Measurements from ENCODE around the gene PTPA.
"Not testable (repeated sequence)": the region's sequence is repeated elsewhere in the genome, so short reads cannot be mapped to it uniquely, and the experiment has no call there.

PTPA gene

GRCh38 chr9:129108805-129109536, 2.2 kb upstream of the PTPA start:
- DNase-seq (ENCODE audit: low read depth in 2 of 2), result no peak

DNA sequence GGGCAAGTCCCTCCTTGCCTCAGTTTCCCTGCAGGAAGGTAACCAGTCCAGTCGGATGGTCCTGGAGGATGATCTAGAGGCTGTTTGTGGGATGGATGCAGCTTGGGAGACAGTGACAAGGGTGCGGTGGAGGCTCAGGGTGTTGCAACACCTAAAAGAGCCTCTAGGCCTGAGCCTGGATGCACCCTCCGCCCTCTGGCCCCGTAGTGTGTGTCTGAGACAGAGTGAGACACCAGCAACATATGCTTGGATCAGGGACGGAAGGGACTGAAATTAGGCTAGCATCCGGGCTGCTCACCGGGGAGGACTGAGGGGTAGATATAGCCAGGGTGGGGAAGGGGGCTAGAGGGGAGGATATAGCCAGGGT, 1.7 kb upstream of the PTPA start:
- no peak for DNase-seq (ENCODE audit: low read depth in 2 of 2)

DNA sequence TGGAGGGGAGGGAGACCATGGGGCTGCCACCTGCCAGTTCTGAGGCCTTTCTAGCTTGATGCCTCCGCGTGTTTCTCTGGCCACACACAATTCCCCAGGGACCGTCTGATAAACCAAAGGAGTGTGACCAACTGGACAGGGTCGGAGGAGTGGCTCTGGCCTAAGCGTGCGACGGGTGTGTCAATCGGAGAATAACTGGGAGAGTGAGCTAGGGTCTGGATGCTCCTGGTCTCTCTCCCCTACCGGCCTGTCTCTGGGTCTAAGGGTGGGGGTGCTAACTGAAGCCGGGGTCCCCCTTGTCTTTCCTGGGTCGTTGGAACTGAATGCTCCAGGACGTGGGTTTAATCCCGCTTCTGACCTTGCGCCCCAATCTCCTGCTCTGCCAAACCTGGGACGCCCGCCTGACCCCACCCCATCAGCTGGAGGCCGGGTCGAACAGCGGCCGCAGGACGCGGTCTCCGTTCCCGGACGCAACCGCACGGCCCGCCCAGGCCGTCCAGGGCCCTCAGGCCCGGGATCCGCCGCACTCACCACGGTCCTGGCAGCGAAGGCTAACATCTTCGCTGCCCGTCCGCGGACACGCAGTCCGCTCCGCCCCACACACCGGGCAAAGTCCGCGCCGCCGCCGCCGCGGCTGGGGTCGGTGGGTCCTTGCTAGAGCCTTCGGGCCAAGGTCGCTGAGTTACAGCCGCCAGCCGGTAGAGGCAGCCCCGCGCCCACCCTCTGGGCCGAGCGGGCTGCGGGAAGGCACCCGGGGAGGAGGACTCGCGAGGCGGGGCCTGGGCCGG, 1.1 kb upstream of the PTPA start:
- DNase-seq (ENCODE audit: low read depth in 2 of 2), result no peak

DNA sequence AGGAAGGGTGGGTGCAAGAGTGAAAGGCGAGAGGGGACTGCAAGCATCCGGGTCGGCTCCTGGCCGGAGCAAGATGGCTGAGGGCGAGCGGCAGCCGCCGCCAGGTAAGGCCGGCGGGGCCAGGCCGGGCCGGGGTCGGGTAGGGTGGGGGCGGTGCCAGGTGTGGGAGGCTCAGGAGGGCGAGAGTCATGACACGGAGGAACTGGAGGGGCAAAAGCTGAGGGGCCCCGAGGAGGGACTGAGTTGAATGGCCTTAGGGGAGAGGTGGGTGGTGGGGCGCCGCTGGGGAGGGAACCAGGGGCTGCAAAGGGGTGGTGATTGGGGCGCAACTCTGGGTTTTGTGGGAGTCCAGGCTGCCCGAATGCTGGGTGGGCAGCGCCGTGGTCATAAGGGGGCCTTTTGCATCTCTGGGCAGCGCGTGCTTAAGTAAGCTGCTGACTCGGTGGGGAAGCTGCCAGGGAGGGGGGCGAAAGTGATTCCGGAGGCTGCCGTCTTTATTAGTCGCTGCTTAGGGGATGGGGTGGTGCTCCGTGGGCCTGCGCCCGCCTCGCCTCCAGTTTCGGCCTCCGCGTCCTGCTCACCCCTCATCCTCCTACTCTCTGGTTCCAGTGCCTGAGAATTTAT, 425 bp downstream of the PTPA start:
- peak in 1 of 2 donors; percentile 12 for DNase-seq (ENCODE audit: low read depth in 2 of 2)

- not testable (repeated sequence) for DNase-seq (ENCODE audit: low read depth in 2 of 2)
Observed at GRCh38 chr9:129112526-129112925, 1.3 kb downstream of the PTPA start.

- DNase-seq (ENCODE audit: low read depth in 2 of 2), result no peak
Observed at GRCh38 chr9:129113645-129114304, 2.6 kb downstream of the PTPA start.

GRCh38 chr9:129118799-129119198, 7.6 kb downstream of the PTPA start:
- no peak for DNase-seq (ENCODE audit: low read depth in 2 of 2)

GRCh38 chr9:129121483-129121882, 10.3 kb downstream of the PTPA start:
- DNase-seq (ENCODE audit: low read depth in 2 of 2), result no peak

- no peak for DNase-seq (ENCODE audit: low read depth in 2 of 2)
Observed at GRCh38 chr9:129122133-129122532, 10.9 kb downstream of the PTPA start.

GRCh38 chr9:129122976-129123375, 11.8 kb downstream of the PTPA start:
- not testable (repeated sequence) for DNase-seq (ENCODE audit: low read depth in 2 of 2)

GRCh38 chr9:129124506-129125069, 13.4 kb downstream of the PTPA start:
- no peak for DNase-seq (ENCODE audit: low read depth in 2 of 2)

GRCh38 chr9:129125478-129125877, 14.3 kb downstream of the PTPA start:
- DNase-seq (ENCODE audit: low read depth in 2 of 2), result no peak

- no peak for DNase-seq (ENCODE audit: low read depth in 2 of 2)
Observed at GRCh38 chr9:129126749-129127618, 15.8 kb downstream of the PTPA start.

DNA sequence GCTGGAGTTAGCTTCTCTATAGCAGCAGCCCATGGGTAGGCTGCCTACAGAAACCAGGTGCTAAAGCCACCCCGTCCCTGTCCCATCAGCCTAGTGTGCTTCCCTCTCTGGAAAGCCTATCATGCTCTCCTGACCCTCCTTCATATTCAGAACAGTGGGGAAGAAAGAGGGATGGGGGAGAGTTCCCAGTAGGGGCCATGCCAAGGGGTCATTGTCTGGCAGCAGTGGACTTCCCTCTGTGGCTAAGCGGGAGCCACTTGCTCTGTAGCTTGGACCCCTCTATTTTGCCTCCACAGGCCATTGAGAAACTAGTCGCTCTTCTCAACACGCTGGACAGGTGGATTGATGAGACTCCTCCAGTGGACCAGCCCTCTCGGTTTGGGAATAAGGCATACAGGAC, 17.5 kb downstream of the PTPA start:
- no peak for DNase-seq (ENCODE audit: low read depth in 2 of 2)

- DNase-seq (ENCODE audit: low read depth in 2 of 2), result not testable (repeated sequence)
Observed at GRCh38 chr9:129130271-129130670, 19.1 kb downstream of the PTPA start.

DNA sequence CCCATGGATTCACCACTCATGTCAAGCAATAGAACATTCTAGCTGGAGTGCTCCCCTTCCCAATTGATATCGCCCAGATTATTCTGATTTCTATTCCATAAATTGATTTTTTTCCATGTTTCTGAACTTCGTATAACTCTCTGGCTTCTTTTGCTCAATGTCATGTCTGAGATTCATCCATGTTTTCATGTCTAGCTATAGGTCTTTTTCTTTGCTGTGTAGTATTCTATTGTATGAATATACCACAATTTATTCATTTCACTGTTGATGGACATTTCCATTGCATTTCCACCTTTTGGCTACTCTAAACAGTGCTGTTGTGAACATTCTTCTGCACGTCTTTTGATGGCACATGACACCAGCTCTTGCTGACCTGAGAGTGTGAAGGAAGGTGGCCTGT, 19.6 kb downstream of the PTPA start:
- DNase-seq (ENCODE audit: low read depth in 2 of 2), result no peak

DNA sequence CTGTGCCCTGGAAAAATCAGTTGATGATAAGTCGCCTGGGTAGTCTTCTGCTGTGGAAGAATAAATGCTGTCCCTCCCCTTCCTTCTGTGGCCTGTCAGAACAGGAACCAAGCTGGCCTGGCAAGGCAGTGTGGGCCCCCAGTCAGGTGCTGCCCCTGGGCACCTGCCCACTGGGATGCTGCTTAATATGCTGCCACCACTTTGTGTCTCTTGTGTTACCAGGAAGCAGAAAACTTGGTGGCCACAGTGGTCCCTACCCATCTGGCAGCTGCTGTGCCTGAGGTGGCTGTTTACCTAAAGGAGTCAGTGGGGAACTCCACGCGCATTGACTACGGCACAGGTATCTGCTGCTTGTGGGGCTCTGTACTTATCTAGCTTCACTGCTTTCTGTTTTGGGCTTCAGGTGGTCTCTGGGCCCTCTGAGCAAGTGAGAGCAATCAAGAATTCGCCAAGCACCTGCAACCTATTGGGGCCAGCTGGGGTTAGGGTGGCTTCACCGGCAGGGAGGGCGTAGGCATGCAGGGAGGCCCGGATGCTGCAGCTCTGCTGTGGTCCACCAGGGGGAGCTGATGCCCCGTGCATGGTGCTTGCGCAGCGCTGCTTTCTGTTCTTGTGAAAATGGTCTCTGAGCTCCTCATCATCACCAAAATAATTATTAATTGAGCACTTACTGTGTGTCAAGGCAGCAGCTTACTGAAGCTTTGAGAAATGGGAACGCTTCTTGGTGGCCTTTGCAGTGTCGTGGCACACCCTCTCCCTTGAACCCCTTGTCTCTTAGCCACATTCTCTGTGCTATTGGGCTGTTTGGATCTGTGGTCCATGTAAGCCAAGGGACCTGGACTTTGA, 20.3 kb downstream of the PTPA start:
- DNase-seq (ENCODE audit: low read depth in 2 of 2), result peak; percentile 72 to 77

DNA sequence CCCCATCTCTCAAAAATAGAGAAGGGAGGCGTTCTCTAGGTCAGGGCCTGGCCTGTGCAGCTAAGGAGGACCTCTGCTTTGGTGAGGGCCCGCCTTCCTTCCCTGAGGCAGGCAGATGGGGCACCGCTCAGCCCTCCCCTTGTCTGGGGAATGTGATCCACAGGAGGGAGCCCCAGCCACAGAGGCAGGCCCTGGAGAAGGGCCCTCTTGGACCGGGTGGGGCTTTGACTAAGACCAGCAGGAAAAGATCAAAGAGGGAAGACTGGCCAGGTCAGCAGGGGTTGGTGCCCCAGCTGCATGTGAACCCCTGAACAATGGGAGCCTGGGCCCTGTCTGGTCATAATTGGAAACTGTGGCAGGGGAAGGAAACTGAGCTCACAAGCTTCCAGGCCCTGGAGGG, 21.9 kb downstream of the PTPA start:
- no peak for DNase-seq (ENCODE audit: low read depth in 2 of 2)

DNA sequence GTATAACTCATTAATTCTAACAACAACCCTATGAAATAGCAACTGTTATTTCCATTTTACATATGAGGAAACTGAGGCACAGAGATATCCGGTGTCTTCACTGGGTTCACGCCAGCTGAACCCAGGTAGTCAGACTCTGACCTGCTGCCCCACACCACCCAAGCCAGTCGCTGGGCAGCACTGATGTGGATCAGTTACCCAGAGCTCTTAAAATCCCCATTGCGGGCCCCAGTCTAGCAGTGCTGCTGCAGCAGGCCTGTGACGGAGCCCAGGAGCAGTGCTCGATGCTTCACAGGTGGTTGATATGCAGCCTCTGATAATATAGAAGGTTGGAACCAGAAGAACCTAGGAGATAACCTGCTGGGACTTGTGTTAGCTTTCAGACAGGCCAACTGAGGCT, 24.3 kb downstream of the PTPA start:
- no peak for DNase-seq (ENCODE audit: low read depth in 2 of 2)

- no peak for DNase-seq (ENCODE audit: low read depth in 2 of 2)
Observed at GRCh38 chr9:129136446-129137035, 25.3 kb downstream of the PTPA start.

Measured in stimulated activated CD4-positive, alpha-beta T cell treated with anti-CD3 and anti-CD28 coated beads, Interleukin-1b, Interleukin-23, amount 100 ng/mL, for 1 hour (primary cell).